ENCODE results near the gene LCMT2.

Gene LCMT2

DNA sequence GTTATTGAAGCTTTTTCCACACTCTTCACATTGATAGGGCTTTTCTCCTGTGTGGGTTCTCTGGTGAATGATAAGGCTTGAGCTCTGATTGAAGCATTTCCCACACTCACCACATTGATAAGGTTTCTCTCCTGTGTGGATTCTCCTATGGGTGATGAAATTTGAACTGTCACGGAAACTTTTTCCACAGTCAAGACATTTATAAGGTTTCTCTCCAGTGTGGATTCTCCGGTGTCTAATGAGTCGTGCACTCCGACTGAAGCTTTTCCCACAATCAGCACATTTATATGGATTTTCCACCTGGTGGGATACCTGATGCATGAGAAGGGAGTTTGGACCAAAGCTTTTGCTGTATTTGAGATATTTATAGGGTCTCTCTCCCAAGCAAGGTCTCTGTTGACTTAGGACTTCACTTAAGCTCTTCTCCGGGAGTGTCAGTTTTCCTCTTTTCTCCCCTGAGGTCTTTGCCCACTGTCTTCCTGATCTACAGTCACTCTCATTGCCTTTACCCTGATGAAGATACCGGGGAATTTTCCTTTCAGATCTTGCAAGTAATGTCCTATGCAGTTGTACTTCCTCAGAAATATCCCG, 31.0 kb upstream of the LCMT2 start:
- TF ChIP-seq, protein P1, sequence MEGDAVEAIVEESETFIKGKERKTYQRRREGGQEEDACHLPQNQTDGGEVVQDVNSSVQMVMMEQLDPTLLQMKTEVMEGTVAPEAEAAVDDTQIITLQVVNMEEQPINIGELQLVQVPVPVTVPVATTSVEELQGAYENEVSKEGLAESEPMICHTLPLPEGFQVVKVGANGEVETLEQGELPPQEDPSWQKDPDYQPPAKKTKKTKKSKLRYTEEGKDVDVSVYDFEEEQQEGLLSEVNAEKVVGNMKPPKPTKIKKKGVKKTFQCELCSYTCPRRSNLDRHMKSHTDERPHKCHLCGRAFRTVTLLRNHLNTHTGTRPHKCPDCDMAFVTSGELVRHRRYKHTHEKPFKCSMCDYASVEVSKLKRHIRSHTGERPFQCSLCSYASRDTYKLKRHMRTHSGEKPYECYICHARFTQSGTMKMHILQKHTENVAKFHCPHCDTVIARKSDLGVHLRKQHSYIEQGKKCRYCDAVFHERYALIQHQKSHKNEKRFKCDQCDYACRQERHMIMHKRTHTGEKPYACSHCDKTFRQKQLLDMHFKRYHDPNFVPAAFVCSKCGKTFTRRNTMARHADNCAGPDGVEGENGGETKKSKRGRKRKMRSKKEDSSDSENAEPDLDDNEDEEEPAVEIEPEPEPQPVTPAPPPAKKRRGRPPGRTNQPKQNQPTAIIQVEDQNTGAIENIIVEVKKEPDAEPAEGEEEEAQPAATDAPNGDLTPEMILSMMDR (IDR thresholded peaks at IDR 0.05; ENCODE audit: extremely low read depth, insufficient read depth, missing control alignments): no peak
- in situ Hi-C loops (cut with MboI; ENCODE audit: low pct_unique_long_range_greater_than_20kb, low sequenced_read_pairs, unreplicated experiment): no loop called here
- no peak for DNase-seq (ENCODE audit: low spot score)

DNA sequence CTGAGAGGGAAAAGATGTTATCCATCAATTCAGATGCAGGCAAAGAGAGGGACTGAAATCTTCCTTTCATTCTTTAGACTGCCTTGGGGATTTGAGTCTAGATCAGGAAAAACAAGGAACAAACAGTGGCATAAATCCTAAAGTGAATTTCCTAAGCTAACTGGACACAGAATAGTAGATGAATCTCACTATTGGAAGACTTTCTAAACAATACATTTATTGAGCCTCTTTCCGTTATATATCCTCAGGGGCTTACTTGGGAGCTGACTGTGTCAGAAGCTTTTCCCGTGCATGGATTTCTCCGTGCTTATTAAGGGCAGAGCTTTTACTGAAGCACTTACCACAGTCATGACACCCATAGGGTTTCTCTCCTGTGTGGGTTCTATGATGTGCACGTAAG, 30.4 kb upstream of the LCMT2 start:
- in situ Hi-C loops (cut with MboI; ENCODE audit: low pct_unique_long_range_greater_than_20kb, low sequenced_read_pairs, unreplicated experiment): no loop called here
- DNase-seq (ENCODE audit: low spot score): no peak
- TF ChIP-seq, protein P1 (IDR thresholded peaks at IDR 0.05; ENCODE audit: extremely low read depth, insufficient read depth, missing control alignments): no peak

DNA sequence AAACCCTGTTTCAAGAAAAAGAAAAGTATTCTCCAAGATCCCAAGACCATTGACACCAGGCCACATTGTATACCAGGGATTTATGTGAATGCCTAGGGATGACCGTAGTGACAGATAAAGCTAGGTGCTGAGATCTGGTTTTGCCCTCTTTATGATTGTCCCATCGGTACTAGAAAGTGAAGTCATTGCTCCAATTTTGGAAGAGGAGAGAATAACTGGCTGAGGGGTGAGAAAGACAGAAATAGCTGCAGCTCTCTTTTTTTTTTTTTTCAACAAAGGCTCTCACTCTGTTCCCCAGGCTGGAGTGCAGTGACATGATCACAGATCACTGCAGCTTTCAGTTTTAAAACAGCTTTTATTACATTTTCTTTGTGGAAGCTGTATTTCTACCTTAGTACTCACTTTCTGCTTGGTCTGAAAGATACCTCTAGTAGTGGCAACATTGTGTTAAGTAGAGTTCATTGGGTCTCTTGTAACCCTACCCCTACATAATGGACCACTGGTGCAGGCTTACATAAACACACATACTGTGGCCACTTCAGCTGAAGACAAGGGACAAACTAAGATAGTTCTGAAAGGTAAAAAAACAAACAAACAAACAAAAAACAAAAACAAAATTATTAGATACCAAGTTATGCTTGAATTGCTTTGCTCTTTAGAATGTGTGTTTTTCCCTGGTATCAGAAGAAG, 22.5 kb upstream of the LCMT2 start:
- TF ChIP-seq, protein P1 (IDR thresholded peaks at IDR 0.05; ENCODE audit: extremely low read depth, insufficient read depth, missing control alignments): no peak
- no peak for DNase-seq (ENCODE audit: low spot score)
- in situ Hi-C loops (cut with MboI; ENCODE audit: low pct_unique_long_range_greater_than_20kb, low sequenced_read_pairs, unreplicated experiment): no loop called here

DNA sequence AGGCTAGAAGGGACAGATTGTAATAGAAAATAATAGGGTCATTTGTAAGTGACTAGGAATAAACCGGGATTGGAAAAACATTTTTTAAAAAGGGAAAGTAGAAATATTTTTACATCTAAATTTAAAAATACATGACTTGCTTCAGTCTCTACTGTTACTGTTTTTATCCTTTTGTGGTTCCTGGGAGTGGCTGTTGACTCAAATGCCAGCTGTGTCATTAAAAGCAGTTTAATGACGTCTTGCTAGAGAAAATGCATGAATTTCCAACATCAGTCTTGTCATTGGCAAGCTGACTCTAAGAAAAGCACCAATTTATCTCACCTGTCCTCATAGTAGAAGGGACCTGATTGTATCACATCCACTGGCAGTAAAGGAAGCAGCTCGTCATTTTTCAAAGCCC, 16.7 kb upstream of the LCMT2 start:
- in situ Hi-C loops (cut with MboI; ENCODE audit: low pct_unique_long_range_greater_than_20kb, low sequenced_read_pairs, unreplicated experiment): no loop called here
- TF ChIP-seq, protein P1 (IDR thresholded peaks at IDR 0.05; ENCODE audit: extremely low read depth, insufficient read depth, missing control alignments): no peak
- no peak for DNase-seq (ENCODE audit: low spot score)

DNA sequence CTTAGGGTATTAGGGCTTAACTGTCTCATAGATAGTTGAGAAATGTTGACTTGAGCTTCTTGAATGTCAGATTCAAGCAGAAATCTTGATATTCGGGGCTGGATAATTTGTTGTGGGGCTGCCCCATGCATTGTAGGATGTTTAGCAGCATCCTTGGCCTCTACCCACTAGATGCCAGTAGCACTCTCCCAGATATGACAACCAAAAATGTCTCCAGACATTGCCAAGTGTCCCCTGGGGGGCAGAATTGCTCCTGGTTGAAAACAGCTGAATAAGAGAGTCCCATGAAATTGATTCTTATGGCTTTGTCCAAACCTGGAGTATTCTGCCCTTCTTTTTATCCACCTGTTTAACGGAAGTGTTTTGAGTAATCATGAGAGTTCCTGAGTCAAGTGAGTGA, 15.9 kb upstream of the LCMT2 start:
- TF ChIP-seq, protein P1 (IDR thresholded peaks at IDR 0.05; ENCODE audit: extremely low read depth, insufficient read depth, missing control alignments): peak; percentile 26
- in situ Hi-C loops (cut with MboI; ENCODE audit: low pct_unique_long_range_greater_than_20kb, low sequenced_read_pairs, unreplicated experiment): no loop called here
- DNase-seq (ENCODE audit: low spot score): no peak

DNA sequence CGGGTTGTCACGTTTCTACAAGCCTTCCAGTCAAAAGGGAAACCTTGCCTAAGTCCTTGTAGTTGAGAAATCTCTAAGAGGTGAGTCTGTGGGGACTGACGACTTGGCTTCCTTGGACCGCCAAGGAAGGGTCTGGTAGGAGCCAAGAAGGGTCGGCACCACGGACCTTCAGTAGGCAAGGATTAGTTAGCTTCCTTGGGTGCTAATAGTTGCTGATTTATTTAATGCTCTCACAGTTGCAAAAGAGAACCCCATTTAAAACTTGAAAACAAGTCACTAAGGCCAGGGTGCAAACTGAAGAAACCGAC, 361 bp upstream of the LCMT2 start:
- DNase-seq (ENCODE audit: low spot score): no peak
- TF ChIP-seq, protein P1 (IDR thresholded peaks at IDR 0.05; ENCODE audit: extremely low read depth, insufficient read depth, missing control alignments): no peak
- in situ Hi-C loops (cut with MboI; ENCODE audit: low pct_unique_long_range_greater_than_20kb, low sequenced_read_pairs, unreplicated experiment): no loop called here
